Activated CD8-positive, alpha-beta memory T cell treated with anti-CD3 and anti-CD28 coated beads for 1 hour (primary cell): ENCODE data around the gene ARAP2.
"Not testable (repeated sequence)": the region's sequence is repeated elsewhere in the genome, so short reads cannot be mapped to it uniquely, and the experiment has no call there.

Experiments
- DNase-seq, 2 donors: peaks; one replicate each; pipeline ENCODE4 v3.0.0-alpha.2; 2020; ENCODE audit warnings: low read depth in 1 of 2; ENCODE audit errors: extremely low read depth in 1 of 2

The ARAP2 gene

GRCh38 chr4:36192922-36193321 lies 51.4 kb downstream of the ARAP2 start:
- no peak for DNase-seq

- no peak for DNase-seq
Measured at GRCh38 chr4:36189511-36190226, 54.6 kb downstream of the ARAP2 start.

- DNase-seq = no peak
Measured at GRCh38 chr4:36187723-36188333, 56.5 kb downstream of the ARAP2 start.

- no peak for DNase-seq
Measured at GRCh38 chr4:36183665-36184393, 60.5 kb downstream of the ARAP2 start.

- no peak for DNase-seq
Measured at GRCh38 chr4:36183232-36183631, 61.1 kb downstream of the ARAP2 start.

- DNase-seq = not testable (repeated sequence)
Measured at GRCh38 chr4:36182315-36182714, 62.0 kb downstream of the ARAP2 start.

GRCh38 chr4:36180206-36180605 lies 64.1 kb downstream of the ARAP2 start:
- no peak for DNase-seq

- no peak for DNase-seq
Measured at GRCh38 chr4:36178484-36178883, 65.8 kb downstream of the ARAP2 start.

GRCh38 chr4:36177946-36178345 lies 66.4 kb downstream of the ARAP2 start:
- no peak for DNase-seq

GRCh38 chr4:36174570-36174969 lies 69.7 kb downstream of the ARAP2 start:
- no peak for DNase-seq

- no peak for DNase-seq
Measured at GRCh38 chr4:36173905-36174304, 70.4 kb downstream of the ARAP2 start.

- DNase-seq = no peak
Measured at GRCh38 chr4:36172656-36173055, 71.7 kb downstream of the ARAP2 start.

- no peak for DNase-seq
Measured at GRCh38 chr4:36168127-36168878, 76.0 kb downstream of the ARAP2 start.

GRCh38 chr4:36165631-36166005 lies 78.7 kb downstream of the ARAP2 start:
- no peak for DNase-seq

GRCh38 chr4:36164900-36165630 lies 79.2 kb downstream of the ARAP2 start:
- no peak for DNase-seq

GRCh38 chr4:36163198-36163597 lies 81.1 kb downstream of the ARAP2 start:
- DNase-seq = no peak

- DNase-seq = no peak
Measured at GRCh38 chr4:36159208-36159607, 85.1 kb downstream of the ARAP2 start.

GRCh38 chr4:36152735-36153134 lies 91.6 kb downstream of the ARAP2 start:
- no peak for DNase-seq

- no peak for DNase-seq
Measured at GRCh38 chr4:36142504-36142903, 101.8 kb downstream of the ARAP2 start.

GRCh38 chr4:36141186-36141585 lies 103.1 kb downstream of the ARAP2 start:
- DNase-seq = no peak

- DNase-seq = no peak
Measured at GRCh38 chr4:36140421-36140820, 103.9 kb downstream of the ARAP2 start.
